Left ventricle myocardium superior (tissue), 1 donor: Measurements from ENCODE around the gene DUSP9. TPM values are rescaled to one million over a fixed set of nuclear protein-coding genes. Genes with fewer than 3 reads are reported as not detected.
A peak's percentile ranks its signal among the peaks of the same experiment; 100 is the strongest.

Experiments
- ATAC-seq: fragments of 200-7000 bp; cut with Tn5 transposase; one replicate; pipeline ENCODE4 v1.9.1; 2020; ENCODE audit warnings: mild to moderate bottlenecking, moderate library complexity
- DNase-seq: peaks from one replicate; pipeline ENCODE4 v3.0.0-alpha.2; 2020
- intact Hi-C: fragments of 100-400 bp; cut with micrococcal nuclease; formaldehyde crosslinking; loops from one replicate; pipeline ENCODE4 v1.11.0; 2022
- total RNA-seq: library from RNA; stranded (reverse); fragmentation: NEBNext Ultra II Directional; extraction: Animal tissue kit (Norgen Biotek cat#: 25700); gene quantifications from one replicate; pipeline ENCODE4 v1.2.1, GENCODE V29; 2021
- donor health status: DM: no; HTN: yes; CAD: no; lungs with severe emphysema.

Gene DUSP9
- total RNA-seq, 1 donor from 2014 or later = 0.10 TPM

DNA sequence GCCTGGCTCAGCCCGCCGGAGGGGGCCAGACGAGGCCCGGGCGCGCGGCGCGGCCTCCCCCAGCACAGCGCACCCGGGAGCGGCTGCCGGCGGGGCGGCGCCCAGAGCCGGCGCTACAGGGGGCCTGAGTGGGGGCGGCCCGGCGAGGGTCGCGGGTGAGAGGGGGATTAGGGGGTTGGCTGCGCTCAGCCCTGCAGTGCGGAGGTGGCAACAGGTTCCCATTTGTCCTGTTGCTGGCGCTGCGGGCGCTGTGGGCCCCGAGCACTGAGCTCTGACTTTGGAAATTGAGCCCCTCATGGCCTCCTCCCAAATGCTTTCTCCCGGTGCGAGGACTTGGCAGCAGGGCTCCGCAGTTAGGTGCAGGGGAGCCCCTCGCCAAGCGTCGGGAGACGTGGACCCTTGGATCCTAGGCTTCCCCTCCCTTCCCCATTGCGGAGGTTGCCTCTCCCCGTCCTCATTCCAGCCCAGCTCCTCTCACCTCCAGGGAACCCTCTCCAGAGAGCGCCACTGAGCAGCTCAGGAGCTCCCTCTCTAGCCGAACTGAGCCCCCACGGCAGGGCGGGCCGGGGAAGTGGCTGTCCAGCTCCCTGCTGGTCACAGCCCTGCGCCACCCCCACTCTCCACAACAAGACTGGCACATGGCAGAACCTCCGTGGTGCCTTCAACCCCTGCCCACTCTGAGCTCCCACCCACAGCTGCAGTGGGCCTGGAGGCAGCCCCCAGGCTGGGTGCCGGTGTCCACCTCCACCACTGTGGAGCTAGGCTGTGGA lies 2.5 kb upstream of the DUSP9 start:
- no peak for DNase-seq
- no peak for ATAC-seq
- intact Hi-C loops = no loop called here

DNA sequence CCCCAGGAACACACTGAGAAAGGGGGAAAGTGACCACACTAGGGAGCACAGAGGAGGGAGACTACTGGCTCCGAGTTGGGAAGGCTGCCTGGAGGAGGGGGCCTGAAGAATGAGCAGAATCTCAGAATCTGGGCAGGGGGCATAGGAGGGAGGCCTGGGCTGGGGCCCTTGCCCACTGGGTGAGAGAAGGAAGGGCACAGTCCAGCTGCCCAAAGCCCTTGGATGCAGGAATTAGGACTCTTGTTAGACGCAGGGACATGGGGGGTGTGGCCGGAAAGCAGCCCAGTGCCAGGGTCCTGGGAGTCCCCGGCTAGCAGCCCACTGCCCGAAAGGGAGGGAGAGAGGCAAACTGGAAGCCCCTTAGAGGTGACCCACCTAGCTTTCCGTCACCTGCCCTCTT lies 1.9 kb upstream of the DUSP9 start:
- intact Hi-C loops = no loop called here
- no peak for DNase-seq
- ATAC-seq = no peak

DNA sequence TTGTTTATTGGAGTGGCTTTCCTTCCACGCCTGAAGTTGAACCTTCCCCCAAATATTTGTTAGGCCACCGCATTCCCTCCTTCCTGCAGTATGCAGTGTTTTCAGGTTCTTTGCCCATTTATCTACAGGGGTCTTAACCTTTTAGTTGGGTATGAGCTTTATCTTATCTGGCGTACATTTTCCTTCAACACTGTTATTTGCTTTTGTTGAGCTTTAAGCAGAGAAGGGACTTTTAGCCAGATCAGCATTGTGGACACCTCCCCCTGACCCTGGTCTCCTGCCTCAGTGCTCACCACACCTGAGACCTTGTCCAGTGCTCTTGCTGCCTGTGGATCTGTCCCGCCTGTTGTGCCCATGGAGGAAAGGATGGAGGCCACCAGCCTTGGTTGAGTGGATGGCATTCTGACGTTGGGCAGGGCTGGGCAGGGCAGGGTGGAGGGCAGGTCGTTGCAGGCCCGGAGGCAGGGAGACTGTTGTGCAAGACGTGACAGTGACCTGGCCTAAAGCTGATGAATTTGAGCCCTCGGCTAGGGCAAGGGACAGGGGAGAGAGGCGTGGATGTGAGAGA lies 998 bp upstream of the DUSP9 start:
- DNase-seq (no peak), ATAC-seq (no peak)
- intact Hi-C loops = no loop called here

DNA sequence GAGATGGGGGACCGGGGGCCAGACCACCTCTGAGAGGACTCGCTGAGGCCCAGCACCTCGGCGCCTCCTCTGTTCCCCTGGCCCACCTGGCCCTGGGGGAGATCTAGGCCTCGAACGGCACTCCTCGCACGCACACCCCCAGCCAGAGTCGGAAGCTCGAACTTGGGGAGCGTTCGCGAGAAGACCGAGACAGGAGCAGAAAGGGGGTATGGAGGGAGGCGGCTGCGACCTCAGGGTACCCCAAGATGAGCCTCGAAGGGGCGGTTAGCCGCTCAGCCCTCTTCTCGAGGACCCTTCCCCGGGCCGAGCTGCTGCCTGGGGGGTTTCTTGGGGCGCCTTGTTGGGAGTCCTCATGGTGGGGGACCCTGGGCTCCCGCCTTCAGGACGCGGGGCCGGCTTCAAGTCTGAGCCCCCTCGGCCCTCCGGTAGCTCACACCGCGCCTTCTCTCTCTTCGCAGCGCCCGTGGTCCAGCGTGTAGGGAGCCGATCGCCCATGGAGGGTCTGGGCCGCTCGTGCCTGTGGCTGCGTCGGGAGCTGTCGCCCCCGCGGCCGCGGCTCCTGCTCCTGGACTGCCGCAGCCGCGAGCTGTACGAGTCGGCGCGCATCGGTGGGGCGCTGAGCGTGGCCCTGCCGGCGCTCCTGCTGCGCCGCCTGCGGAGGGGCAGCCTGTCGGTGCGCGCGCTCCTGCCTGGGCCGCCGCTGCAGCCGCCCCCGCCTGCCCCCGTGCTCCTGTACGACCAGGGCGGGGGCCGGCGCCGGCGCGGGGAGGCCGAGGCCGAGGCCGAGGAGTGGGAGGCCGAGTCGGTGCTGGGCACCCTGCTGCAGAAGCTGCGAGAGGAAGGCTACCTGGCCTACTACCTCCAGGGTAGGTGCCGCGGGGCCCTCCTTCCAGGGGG lies 706 bp downstream of the DUSP9 start:
- no peak for ATAC-seq
- intact Hi-C loops = no loop called here
- DNase-seq = no peak

DNA sequence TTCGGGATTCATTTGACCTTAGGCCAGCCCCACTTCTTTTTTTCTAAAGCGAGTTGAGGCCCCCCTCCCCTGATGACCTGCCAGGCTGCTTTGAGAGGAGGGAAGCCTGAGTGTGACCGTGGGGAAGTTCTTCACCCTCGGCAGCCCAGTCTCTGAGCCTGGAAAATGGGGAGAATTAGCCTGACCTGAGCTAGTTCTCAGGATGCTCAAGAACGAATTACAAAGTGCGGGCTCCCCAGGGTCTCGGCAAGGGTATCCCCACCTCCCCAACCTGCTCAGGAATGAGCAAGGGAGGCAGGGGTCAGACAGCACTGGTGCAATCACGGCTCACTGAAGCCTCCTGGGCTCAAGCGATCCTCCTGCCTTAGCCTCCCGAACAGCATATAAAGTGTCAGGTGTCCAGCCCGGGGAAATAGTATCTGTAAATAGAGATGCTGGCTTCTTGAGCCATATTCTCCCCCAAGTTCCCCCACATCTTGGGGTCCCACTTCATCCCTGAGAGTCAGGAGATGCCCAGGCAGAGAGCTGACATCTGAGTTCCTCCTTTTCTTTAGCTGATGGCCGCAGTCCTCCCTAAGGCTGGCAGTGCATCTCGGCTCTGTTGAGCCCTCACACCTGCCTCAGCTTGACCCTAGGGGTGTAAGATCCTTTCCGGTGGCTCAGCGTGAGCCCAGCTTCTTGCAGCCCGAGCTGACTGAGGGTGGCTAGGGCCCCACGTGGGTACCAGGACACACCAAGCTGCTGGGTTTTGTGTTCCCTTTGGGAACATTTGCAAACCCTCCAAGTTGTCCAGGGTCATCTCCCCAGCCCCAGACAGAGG lies 1.6 kb downstream of the DUSP9 start:
- no peak for ATAC-seq
- DNase-seq = no peak
- intact Hi-C loops = no loop called here

DNA sequence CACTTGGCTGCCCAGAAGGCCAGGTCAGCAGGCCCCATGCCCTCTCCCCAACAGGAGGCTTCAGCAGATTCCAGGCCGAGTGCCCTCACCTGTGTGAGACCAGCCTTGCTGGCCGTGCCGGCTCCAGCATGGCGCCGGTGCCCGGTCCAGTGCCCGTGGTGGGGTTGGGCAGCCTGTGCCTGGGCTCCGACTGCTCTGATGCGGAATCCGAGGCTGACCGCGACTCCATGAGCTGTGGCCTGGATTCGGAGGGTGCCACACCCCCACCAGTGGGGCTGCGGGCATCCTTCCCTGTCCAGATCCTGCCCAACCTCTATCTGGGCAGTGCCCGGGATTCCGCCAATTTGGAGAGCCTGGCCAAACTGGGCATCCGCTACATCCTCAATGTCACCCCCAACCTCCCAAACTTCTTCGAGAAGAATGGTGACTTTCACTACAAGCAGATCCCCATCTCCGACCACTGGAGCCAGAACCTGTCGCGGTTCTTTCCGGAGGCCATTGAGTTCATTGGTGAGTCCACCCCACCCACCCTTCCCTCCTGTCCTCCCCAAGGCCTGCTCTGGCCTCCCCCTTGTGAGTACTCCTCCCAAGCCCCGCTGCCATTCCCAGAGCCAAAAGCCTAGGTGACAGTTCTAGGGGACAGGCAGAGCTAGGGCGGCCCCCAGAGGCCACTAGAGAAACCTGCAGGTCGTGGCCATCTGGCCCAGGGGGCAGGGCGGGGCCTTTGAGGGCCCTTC lies 2.3 kb downstream of the DUSP9 start:
- peak; percentile 40 for DNase-seq
- intact Hi-C loops = no loop called here
- peak; percentile 64 for ATAC-seq

DNA sequence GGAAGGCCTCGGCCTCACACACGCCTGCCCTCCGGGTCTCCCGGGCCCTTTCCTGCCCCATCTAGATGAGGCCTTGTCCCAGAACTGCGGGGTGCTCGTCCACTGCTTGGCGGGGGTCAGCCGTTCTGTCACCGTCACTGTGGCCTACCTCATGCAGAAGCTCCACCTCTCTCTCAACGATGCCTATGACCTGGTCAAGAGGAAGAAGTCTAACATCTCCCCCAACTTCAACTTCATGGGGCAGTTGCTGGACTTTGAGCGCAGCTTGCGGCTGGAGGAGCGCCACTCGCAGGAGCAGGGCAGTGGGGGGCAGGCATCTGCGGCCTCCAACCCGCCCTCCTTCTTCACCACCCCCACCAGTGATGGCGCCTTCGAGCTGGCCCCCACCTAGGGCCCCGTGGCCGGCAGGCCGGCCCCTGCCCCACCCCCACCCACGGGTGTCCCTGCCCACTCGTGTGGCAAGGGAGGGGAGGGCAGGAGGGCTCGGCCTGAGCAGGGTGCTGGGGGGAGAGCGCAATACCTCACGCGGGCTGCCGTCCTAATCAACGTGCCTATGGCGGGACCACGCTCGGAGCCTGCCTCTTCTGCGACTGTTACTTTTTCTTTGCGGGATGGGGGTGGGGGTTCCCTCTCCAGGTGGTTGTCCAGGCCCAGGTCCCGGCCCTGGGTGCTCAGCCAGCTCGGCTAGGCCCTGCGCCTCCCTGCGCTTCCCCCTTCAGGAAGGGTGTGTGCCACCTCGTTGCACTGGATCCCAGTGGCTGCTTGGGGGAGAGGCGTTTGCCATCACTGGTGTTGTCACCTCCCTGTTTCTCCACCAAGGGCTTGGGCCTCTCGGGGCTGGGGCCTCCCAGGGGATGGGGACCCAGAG lies 3.1 kb downstream of the DUSP9 start:
- DNase-seq (no peak), ATAC-seq (no peak)
- intact Hi-C loops = no loop called here

DNA sequence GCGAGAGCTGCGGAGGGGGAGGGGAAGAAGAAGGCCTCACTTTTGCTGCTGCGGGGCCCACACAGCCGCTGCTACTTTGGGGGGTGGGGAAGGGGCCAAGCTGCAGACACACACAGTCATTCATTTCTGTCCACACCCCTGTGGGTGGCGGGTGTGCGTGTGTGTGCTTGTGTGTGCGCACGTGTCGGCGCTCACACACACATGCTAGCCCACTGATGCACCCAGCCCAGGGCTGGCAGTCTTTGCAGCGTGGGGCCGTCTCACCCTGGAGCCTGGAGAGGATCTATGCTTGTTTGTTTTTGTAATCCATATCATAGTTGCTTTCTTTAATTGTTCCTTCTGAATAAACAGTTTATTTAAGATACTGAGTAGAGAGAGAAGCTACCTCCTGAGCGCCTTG lies 4.0 kb downstream of the DUSP9 start:
- no peak for DNase-seq
- intact Hi-C loops = no loop called here
- no peak for ATAC-seq

DNA sequence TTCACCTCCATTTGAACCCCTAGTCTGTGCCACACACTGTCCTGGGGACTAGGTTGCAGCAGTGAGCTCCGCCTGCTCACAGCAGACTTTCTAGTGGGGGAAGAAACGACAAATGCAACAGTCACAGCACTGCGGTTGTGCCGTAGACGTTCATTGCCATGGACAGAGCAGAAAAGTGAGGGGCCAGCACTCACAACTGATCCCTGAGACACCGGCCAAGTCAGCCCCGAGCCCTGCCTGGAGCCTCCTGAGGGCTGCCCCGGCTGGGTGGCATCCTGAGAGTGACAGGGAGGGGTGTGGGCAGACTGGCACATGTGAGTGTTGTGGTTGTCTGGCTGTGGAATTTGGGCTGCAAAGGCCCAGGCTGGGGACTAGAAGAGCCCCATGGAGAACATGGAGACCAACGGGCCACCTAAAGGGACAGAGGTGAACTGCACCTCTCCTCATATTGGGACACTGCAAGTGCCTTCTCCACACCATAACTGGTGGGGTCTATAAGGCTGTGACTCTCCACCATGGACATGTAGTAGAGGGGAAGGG lies 4.6 kb downstream of the DUSP9 start:
- ATAC-seq (no peak), DNase-seq (no peak)
- intact Hi-C loops = no loop called here

DNA sequence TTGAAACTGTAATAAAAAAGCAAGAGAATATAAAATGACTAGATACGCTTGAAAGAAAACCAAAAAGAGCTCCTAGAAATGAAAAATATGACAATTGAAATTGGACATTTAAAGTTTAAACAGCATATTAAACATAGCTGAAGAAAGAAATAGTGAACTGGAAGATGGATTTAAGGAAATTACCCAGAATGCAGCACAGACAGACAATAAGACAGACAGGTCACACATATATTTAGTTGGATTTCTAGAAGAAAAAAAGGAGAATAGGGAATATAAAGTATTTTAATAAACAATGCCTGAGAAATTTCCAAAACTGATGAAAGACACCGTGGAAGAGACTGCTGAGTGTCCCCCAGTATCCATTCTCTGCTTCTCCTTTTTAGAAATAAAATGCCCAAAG lies 6.6 kb downstream of the DUSP9 start:
- intact Hi-C loops = no loop called here
- DNase-seq = no peak
- ATAC-seq = no peak

DNA sequence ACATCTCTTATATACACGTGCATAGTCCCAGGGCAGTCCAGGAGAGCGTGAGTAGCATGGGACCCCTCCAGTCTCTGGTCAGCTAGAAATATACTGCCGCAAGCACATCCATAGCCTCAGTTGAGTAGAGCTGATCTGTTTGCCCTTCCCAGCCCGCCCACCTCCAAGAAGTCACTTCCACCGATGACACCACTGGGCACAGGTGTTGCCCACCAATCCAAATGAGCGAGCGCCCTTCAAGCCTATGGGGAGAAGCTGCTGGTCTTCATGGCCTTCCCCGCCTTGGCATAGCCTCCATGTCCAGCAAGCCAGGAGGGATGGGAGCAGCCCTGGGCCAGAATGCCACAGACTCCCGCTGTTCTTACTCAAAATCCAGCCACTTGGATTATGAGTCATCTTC lies 10.2 kb downstream of the DUSP9 start:
- ATAC-seq = no peak
- no peak for DNase-seq
- intact Hi-C loops = no loop called here

DNA sequence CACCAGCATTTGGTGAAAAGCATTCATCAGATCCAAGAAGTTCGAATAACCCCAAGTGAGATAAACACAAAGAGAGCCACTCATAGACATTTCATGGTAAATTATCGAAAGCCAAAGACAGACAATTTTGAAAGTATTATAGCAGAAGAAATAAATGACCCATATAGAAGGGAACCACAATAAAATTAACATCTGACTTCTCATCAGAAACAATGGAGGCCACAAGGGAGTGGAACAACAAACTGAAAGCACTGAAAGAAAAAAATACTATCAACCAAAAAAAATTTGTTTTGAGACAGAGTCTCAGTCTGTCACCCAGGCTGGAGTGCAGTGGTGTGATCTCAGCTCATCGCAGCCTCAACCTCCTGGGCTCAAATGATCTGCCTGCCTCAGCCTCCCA lies 12.3 kb downstream of the DUSP9 start:
- intact Hi-C loops = no loop called here
- ATAC-seq (no peak), DNase-seq (no peak)

DNA sequence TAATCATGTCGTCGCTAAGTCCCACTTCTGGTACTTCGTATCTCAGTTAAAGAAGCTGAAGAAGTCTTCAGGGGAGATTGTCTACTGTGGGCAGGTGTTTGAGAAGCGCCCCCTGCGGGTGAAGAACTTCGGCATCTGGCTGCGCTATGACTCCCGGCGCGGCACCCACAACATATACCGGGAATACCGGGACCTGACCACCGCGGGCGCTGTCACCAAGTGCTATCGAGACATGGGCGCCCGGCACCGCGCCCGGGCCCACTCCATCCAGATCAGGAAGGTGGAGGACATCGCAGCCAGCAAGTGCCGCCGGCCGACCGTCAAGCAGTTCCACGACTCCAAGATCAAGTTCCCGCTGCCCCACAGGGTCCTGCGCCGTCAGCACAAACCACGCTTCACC lies 15.3 kb downstream of the DUSP9 start:
- peak; percentile 71 for DNase-seq
- peak; percentile 32 for ATAC-seq
- intact Hi-C loops = no loop called here

DNA sequence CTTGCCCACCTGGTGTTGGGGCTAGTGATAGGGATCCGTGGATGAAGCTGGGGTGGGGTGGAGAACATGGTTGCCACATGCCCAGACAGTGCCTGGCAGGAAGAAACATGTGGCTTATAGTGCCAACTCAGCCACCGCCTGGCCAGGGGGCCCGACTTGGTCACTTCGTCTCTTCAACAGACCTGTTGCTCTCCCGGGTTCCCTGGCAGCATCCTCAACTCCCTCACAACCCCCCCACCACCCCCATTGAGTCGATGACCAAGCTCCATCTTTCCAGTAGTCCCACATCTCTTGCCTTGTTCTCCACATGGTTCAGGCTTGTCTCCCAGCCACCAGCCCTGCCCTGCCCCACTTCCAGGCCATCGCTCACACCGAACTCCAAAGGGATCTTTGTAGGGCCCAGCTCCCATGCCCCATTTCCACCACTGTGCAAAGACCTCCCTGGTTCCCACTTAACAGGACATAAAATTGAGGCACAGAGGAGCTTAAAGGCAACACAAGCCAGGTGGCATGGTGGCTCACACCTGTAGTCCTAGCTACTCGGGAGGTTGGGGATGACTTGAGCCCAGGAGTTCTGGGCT lies 18.8 kb downstream of the DUSP9 start:
- no peak for DNase-seq
- intact Hi-C loops = no loop called here
- ATAC-seq = no peak

DNA sequence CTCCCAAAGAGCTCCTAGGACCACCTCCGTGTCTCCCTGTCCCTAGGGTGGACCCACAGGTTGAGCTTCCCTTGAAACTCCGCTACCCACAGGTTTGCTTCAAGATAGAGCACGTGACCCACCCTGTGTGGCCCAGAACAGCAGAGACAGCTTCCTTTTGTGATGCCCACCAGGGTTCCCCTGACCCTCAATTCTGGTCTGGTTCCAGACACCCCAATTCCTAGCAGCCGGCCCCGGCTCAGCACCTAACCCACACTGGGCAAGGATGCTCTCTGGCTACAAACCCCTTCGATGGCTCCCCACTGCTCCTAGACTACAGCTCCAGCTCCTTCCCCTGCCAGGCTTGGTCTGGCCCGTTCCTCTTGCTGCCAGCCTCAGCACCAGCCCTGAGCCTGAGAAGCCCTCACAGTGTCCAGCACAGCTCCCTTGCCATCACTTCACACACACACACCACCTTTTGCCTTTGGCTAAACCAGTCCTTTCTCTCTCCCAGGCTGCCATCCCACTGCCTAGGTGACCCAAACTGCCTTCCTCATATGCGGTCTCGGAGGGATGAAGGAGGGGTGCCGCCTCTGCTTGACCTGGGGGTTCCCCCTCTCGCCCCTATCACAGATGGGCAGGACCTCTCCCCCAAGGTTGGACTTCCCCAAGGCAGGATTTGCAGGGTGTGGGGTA lies 20.4 kb downstream of the DUSP9 start:
- no peak for DNase-seq
- intact Hi-C loops = no loop called here
- no peak for ATAC-seq

DNA sequence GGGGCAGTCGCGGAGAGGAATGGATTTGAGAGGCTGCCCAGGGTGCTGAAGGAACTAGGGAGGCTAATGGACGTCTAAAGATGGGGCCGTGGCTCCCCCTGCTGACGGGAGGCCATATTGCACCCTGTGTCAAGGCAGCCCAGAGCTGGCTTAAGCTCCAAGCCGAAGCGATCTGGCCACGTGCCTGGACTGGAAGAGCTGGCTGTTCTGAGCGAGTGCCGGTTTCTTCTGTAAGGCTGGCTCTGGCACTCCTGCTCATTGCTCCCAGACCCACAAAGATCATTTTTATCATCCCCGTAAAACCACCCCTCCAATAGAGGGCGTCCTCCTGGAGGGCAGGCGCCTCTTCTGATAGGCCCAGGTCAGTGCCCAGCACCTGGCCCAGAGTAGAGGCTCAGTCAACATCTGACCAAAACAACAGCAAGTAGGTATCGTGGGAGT lies 21.0 kb downstream of the DUSP9 start:
- intact Hi-C loops = no loop called here
- ATAC-seq = peak; percentile 89
- peak; percentile 91 for DNase-seq
